HG02943 (cell line): ENCODE results near the gene SORCS3.

Source experiments
- ATAC-seq: cut with Tn5 transposase; IDR thresholded peaks from one replicate; pipeline ENCODE4 v1.9.1; 2021; ENCODE audit warnings: mild to moderate bottlenecking, low read depth, moderate library complexity; ENCODE audit not compliant: unreplicated experiment

SORCS3 gene

DNA sequence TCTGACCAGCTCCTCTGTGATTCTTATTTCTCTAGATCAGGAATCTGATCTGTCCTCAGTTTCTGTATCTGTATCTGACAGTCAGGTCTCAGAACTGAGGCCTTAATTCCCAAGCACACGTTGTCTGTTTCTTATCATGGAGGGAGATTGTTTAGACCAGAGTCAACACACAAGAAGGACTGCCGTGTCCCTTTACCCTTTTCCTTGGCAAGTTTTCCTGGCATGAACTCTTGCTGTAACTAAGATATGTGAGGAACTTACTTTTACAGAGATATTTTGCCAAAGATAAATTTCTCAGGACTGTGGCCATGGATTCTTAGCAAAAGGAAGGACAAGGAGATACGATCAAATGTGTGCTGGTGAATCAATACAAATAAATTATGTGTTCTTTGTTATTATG lies 181.0 kb downstream of the SORCS3 start:
- ATAC-seq: no peak

DNA sequence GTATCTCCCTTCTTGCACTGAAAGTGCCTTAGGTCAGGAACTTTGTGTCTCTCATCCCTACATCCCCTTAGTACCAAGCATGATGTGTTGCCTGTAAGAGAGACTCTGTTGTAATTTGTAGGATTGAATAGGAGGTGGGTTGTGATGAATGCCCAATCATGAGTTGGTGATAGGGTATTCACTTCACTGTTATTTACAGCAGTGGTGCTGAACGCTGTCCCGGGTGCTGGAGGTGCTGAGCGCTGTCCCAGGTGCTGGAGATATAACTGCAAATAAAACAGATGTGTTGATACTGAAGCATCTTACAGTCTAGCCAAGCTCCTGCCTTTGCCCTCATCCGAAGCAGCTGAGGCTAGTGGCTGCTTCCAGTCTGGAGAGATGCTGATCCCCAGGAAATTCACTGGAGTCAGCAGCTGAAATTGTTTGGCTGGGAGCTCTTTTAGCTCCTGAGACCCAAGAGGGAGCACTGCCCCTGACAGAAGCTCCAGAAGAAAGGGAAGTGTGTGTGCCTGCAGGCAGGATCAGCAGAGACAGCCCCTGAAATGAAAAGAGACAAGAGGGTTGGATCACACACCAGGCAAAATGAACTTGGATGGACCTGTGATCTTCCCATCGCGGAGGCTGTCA lies 183.4 kb downstream of the SORCS3 start:
- no peak for ATAC-seq

DNA sequence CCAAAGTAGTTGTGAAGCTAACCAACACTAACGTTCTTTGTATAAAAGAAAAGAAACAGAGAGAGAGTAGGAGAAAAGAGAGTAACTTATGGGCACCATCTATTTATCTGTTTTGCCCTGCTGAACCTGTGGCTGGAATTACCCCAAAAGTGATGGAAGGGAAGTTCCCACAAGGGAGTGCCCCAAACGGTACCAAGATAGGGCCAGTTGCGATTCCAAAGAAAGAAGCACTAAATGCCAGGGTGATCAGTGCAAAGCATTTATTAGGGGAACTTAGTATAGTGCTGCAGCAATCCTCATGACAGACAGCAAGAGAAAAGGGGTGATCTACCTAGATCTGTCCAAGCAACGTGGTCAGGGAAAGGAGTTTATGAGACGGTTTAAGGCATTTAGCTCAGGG lies 190.2 kb downstream of the SORCS3 start:
- ATAC-seq: no peak

DNA sequence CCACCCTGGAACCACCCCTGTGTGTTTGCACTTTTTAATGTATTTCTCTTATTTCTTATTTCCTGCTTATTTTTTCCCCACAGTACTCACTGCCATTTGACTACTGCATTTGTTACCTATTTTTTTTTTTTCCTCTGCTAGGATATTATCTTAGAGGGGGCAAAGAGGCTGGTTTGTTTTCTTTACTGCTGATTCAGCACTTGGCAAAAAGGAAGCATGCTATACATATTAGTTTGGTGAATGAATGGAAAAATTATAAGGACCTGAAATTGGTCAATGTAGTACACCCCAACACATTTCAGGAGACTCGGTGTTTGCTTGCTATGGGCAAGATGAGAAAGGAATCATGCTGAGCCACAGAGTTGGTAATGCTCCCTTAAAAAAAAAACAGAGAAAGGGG lies 193.5 kb downstream of the SORCS3 start:
- no peak for ATAC-seq

- no peak for ATAC-seq
Observed at GRCh38 chr10:104835422-104835821, 194.3 kb downstream of the SORCS3 start.

DNA sequence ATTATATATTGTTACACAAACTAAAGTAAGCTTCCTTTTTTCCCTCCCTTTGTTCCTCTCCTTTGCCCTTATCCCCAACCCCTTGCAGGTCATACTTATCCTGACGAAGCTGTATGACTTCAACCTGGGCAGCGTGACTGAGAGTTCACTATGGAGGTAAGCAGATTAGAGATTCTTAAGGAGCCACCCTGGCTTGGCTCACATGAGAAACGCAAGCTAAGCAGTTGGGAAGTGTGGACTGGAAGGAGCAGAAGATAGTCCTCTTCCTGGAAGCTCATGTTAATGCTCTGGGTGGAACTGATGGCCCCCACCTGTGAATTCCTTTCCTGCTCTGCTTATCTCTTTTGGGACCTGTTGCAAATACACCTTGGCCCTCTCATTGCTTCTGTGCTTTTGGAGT lies 201.6 kb downstream of the SORCS3 start:
- no peak for ATAC-seq

DNA sequence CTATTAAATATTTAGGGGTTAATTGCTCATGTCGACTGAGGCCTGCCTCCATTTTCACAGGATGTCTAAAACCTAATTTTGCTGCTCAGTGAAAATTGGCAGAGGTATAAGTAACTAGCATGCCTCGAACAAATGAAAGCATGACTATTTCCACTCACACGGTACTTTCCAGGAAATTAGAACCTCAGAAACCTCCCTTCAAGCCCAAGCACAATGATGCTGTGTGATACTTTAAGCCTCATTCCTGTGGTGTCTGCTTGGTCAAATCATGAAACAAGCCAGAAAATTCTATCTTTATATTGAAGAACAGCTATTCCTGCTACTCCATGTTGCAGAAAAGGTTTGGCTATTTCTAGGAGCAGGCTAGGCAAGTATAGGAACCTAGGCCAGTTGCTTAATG lies 203.0 kb downstream of the SORCS3 start:
- ATAC-seq: no peak

DNA sequence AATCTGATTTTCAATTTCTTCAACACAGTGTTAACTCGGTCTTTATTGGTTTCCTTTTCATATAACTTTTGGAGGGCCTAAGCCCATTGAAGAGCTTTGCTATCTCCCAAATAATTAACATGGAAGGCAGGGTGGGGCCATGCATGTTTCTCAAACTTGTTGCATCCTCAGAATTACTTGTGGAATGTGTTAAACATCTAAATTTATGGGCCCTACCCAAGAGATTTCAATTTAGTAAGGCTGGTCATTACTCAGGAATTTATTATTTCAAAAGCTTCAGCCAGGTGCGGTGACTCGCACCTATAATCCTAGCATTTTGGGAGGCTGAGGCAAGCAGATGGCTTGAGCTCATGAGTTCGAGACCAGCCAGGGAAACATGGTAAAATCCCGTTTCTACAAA lies 208.9 kb downstream of the SORCS3 start:
- ATAC-seq: no peak

GRCh38 chr10:104867966-104868598 lies 227.0 kb downstream of the SORCS3 start:
- ATAC-seq: no peak

GRCh38 chr10:104872691-104873090 lies 231.6 kb downstream of the SORCS3 start:
- no peak for ATAC-seq

- no peak for ATAC-seq
Observed at GRCh38 chr10:104873161-104873560, 232.1 kb downstream of the SORCS3 start.

- ATAC-seq: no peak
Observed at GRCh38 chr10:104875561-104875960, 234.5 kb downstream of the SORCS3 start.

- ATAC-seq: no peak
Observed at GRCh38 chr10:104880624-104881398, 239.7 kb downstream of the SORCS3 start.

- ATAC-seq: no peak
Observed at GRCh38 chr10:104881740-104882139, 240.7 kb downstream of the SORCS3 start.

DNA sequence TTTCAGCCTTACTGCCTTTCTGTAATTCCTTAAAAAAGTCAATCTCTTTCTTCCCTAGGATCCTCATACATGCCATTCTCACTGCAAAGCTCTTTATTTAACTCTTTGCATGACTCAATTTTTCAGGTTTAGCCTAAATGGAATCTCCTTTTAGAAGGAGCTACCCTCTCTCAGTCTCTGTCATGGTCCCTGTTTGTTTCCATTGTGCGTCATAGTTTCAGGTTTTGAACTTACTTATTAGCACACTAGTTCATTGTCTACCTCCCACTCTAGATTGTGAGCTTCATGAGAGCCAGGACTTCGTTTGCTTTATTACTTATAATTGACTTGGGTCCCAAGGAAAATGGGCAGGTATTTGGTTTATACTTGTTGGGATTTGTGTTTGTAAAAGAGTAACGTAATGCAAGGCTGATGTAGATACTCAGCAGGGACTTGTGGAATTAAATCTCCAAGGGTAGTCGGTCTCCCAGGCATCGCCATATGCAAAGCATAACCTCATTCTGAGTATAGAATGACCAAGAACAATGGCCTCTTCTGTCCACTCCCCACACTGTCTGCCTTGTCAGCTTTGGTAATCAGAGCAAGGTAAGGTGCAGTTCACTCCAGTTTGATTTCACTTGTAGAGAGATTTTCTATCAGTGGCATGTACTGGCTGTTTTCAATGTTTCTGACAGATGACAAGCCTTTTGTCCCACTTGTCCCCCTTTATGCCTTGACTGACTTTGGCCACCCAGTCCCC lies 252.0 kb downstream of the SORCS3 start:
- ATAC-seq: no peak

DNA sequence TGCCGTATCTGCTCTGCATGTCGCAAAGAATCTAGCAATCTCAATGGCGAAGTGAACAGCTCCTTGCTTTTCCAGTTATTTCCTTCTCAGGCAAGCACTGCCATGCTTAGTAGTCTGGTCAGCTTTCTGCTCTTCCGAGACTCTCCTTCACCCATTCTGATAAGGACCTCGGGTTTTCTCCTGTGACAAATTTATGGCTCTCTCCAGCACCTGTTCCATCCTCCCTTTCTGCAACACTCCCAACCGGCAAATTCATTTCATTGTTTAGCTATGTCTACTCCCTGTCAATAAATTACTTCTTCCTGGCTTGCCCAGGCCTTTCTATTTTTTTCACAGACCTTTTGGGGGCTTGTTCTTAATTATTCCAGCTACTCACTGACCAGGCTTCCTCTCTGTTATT lies 252.6 kb downstream of the SORCS3 start:
- no peak for ATAC-seq

GRCh38 chr10:104894681-104895080 lies 253.6 kb downstream of the SORCS3 start:
- no peak for ATAC-seq

GRCh38 chr10:104895541-104895940 lies 254.5 kb downstream of the SORCS3 start:
- ATAC-seq: no peak

DNA sequence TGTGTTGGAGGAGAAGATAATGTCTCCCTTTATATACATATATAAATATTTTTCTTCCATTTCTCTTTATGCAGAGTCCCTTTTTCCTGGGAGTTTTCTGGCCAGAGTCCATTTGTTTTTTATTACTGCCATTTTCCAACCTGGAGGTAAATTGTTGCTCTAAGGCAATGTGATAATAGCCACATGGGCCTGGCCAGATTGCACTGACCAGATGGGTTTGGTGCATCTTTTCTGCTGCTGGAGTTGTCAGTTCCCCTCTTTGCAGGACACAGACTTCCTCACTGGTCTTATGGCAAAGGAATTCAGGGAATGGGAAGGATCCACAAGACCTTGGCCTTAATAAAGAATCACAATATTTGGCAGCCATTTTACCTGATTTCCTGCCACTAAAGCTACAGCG lies 254.9 kb downstream of the SORCS3 start:
- ATAC-seq: no peak

DNA sequence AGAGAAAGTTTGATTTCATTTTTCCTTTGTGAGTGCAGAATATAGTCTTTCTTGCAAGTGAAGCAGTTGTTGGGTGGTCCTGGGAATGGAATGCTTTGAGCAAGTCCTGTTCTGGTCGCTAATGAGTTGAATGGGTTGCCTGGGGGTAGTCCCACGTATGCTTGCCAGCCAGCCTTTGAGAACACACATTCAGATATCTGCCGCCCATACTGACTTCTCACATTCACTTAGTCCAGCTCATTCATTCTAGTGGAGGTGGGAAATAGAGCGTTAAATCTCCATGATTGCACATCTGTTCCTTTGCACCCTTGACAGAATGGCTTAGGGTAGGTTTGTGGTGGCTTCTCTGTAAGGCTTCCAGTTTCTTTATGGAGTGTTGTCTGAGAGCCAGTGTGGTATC lies 256.6 kb downstream of the SORCS3 start:
- ATAC-seq: no peak

DNA sequence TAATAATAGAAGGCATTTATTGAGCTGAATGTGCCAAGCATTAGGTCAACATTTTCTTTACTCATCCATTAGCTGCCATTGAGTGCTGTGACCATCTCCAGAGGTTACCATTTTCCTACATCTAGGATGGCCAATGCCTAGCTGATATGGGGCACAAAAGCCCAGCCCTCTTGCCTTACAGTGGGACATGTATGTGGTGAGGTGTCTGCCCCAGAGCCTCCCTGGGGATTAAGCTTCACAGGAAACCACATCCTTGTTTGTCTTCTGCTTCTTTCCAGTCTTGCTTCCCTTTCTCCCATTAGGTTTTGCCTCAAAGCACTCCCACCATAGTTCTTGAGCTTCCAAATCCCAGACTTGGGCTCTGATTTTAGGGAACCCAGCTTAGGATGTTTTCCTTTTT lies 258.7 kb downstream of the SORCS3 start:
- ATAC-seq: no peak
